ENCODE measurements around the gene DNAJB13. TPM values are rescaled to one million over a fixed set of nuclear protein-coding genes. Genes with fewer than 3 reads are reported as not detected.

DNAJB13 gene
- total RNA-seq, 1 donor from 2014 or later = 1.2 TPM

DNA sequence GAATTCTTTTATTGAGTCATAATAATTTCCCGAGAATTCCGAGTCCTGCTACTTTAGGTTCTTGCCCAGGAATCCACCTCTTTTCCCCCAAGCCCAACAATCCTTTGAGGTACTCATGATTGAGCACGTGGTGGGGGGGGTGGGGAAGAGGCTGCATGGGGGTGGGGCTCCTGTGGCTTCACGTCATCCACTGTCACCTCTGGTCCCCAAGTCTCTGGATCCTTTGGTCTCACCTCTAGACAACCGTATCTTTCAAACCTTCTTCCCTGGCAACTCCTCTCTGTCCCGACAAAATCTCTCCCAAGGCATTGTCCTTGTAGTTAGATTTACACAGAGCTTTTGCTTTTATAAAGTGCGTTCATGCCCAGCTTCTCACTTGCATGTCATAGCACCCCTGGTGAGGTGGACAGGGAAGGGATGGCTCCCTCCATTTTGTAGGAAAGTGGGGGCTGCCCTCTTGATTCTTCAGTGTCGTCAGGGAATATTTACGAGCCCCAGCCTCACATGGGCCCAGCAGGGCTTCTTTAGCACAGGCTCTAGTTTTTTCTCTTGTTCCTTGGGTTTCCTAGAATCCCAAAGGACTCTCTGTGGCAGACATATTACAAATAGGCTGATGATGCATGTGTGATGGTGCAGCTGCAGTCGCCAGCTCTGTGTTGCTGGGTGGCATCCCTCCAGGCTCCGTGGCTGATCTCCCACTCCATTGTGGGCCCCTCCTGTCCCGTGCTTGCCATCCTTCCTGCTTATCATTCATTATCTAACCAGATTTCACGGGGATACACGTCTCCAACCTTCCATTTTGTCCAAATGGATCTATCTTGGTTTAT, 49.7 kb downstream of the DNAJB13 start:
- no peaks in the 10 kb centered on the region for H3K27me3 Mint-ChIP-seq (ENCODE audit: low read depth, unreplicated experiment)
- H3K9me3 Mint-ChIP-seq (ENCODE audit: unreplicated experiment) = no peaks in the 10 kb centered on the region
- no peak overlapping the region for H3K4me2 ChIP-seq (ENCODE audit: low read length)
- TF ChIP-seq EZH2 (IDR thresholded peaks at IDR 0.05; ENCODE audit: insufficient read depth, low read length) = no peak
- no peak for TF ChIP-seq CTCF (IDR thresholded peaks at IDR 0.05; ENCODE audit: insufficient read depth, low read depth, low read length)
- no peak overlapping the region for H3K9ac ChIP-seq (ENCODE audit: low read length)
- H3K4me1 ChIP-seq (ENCODE audit: insufficient read depth, low read length) = no peaks in the 10 kb centered on the region
- DNase-seq (ENCODE audit: low read depth) (no peak), FAIRE-seq (no peak)
- H3K27ac Mint-ChIP-seq (ENCODE audit: unreplicated experiment) = no peak overlapping the region
- H2AFZ ChIP-seq (ENCODE audit: low read depth, low read length) = no peak overlapping the region
- no peaks in the 10 kb centered on the region for H3K9me3 ChIP-seq (ENCODE audit: insufficient read depth, low read depth, low read length)
- no peaks in the 10 kb centered on the region for H3K79me2 ChIP-seq (ENCODE audit: insufficient read depth, low read length)
- no peaks in the 10 kb centered on the region for H3K4me1 Mint-ChIP-seq (ENCODE audit: low read depth, unreplicated experiment)
- no peak overlapping the region for H3K4me3 Mint-ChIP-seq (ENCODE audit: unreplicated experiment)
- H3K27me3 ChIP-seq (ENCODE audit: insufficient read depth, low read length) = no peaks in the 10 kb centered on the region
- no peak overlapping the region for H3K4me3 ChIP-seq (ENCODE audit: insufficient read depth, low read depth, low read length)
- no peaks in the 10 kb centered on the region for H3K36me3 ChIP-seq (ENCODE audit: insufficient read depth, low read length)
- peaks cover 21% of the 10 kb centered on the region for H3K36me3 Mint-ChIP-seq (ENCODE audit: low read depth, unreplicated experiment)
- no peak overlapping the region for H3K27ac ChIP-seq (ENCODE audit: low read depth, low read length)
- H4K20me1 ChIP-seq (ENCODE audit: insufficient read depth, low read length) = no peaks in the 10 kb centered on the region

DNA sequence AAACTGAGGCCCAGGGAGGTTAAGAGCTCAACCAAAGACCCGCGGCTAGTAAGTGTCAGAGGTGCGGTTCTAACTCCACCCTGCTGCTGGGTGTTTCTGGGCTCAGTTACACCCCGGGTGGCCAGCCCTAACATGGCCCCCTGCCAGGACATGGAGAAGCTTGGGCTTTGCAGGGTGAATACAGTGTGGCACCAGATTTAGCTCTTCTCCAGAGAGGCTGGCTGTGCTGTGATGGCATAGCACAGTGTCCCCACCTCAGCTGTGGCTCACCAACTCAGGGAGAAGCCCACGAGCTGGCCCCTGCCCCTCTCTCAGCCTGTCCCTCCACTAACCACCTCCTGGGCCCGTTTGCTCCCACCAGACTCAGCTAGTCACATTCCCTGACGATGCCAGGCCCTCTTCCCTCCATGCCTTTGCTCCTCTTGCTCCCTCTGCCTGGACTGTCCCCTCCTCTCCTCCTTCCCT, 51.0 kb downstream of the DNAJB13 start:
- no peak for TF ChIP-seq EZH2 (IDR thresholded peaks at IDR 0.05; ENCODE audit: insufficient read depth, low read length)
- TF ChIP-seq CTCF (IDR thresholded peaks at IDR 0.05; ENCODE audit: insufficient read depth, low read depth, low read length) = no peak
- Histone ChIP-seq H3K4me3 (ENCODE audit: insufficient read depth, low read depth, low read length) (no peak overlapping the region), H3K27ac (ENCODE audit: low read depth, low read length) (no peak overlapping the region), H3K4me1 (ENCODE audit: insufficient read depth, low read length) (no peaks in the 10 kb centered on the region), H3K9me3 (ENCODE audit: insufficient read depth, low read depth, low read length) (no peaks in the 10 kb centered on the region), H3K9ac (ENCODE audit: low read length) (no peak overlapping the region), H3K27me3 (ENCODE audit: insufficient read depth, low read length) (no peaks in the 10 kb centered on the region), H3K79me2 (ENCODE audit: insufficient read depth, low read length) (no peaks in the 10 kb centered on the region), H2AFZ (ENCODE audit: low read depth, low read length) (no peak overlapping the region), H4K20me1 (ENCODE audit: insufficient read depth, low read length) (no peaks in the 10 kb centered on the region), H3K4me2 (ENCODE audit: low read length) (no peak overlapping the region), H3K36me3 (ENCODE audit: insufficient read depth, low read length) (no peaks in the 10 kb centered on the region)
- Mint-ChIP-seq H3K27ac (ENCODE audit: unreplicated experiment) (no peak overlapping the region), H3K27me3 (ENCODE audit: low read depth, unreplicated experiment) (peaks cover 2% of the 10 kb centered on the region), H3K36me3 (ENCODE audit: low read depth, unreplicated experiment) (peaks cover 21% of the 10 kb centered on the region), H3K4me1 (ENCODE audit: low read depth, unreplicated experiment) (no peaks in the 10 kb centered on the region), H3K9me3 (ENCODE audit: unreplicated experiment) (no peaks in the 10 kb centered on the region), H3K4me3 (ENCODE audit: unreplicated experiment) (no peak overlapping the region)
- DNase-seq (ENCODE audit: low read depth) (no peak), FAIRE-seq (no peak)

- FAIRE-seq (no peak), DNase-seq (ENCODE audit: low read depth) (no peak)
- no peaks in the 10 kb centered on the region for H3K27me3 ChIP-seq (ENCODE audit: insufficient read depth, low read length)
- H3K4me2 ChIP-seq (ENCODE audit: low read length) = no peak overlapping the region
- H3K4me1 ChIP-seq (ENCODE audit: insufficient read depth, low read length) = no peaks in the 10 kb centered on the region
- no peaks in the 10 kb centered on the region for H3K4me1 Mint-ChIP-seq (ENCODE audit: low read depth, unreplicated experiment)
- H3K27ac ChIP-seq (ENCODE audit: low read depth, low read length) = no peak overlapping the region
- no peak for TF ChIP-seq EZH2 (IDR thresholded peaks at IDR 0.05; ENCODE audit: insufficient read depth, low read length)
- TF ChIP-seq CTCF (IDR thresholded peaks at IDR 0.05; ENCODE audit: insufficient read depth, low read depth, low read length) = no peak
- no peaks in the 10 kb centered on the region for H3K9me3 ChIP-seq (ENCODE audit: insufficient read depth, low read depth, low read length)
- no peak overlapping the region for H3K9ac ChIP-seq (ENCODE audit: low read length)
- H3K79me2 ChIP-seq (ENCODE audit: insufficient read depth, low read length) = no peaks in the 10 kb centered on the region
- peaks cover 2% of the 10 kb centered on the region for H3K27me3 Mint-ChIP-seq (ENCODE audit: low read depth, unreplicated experiment)
- no peaks in the 10 kb centered on the region for H3K9me3 Mint-ChIP-seq (ENCODE audit: unreplicated experiment)
- no peak overlapping the region for H3K4me3 ChIP-seq (ENCODE audit: insufficient read depth, low read depth, low read length)
- peaks cover 21% of the 10 kb centered on the region for H3K36me3 Mint-ChIP-seq (ENCODE audit: low read depth, unreplicated experiment)
- H3K36me3 ChIP-seq (ENCODE audit: insufficient read depth, low read length) = no peaks in the 10 kb centered on the region
- H2AFZ ChIP-seq (ENCODE audit: low read depth, low read length) = no peak overlapping the region
- no peaks in the 10 kb centered on the region for H4K20me1 ChIP-seq (ENCODE audit: insufficient read depth, low read length)
- no peak overlapping the region for H3K27ac Mint-ChIP-seq (ENCODE audit: unreplicated experiment)
- no peak overlapping the region for H3K4me3 Mint-ChIP-seq (ENCODE audit: unreplicated experiment)
Measured at GRCh38 chr11:74002832-74003231, 52.0 kb downstream of the DNAJB13 start.
